Measurements from ENCODE around the gene NUDT1. TPM values are rescaled to one million over a fixed set of nuclear protein-coding genes. Genes with fewer than 3 reads are reported as not detected.

The NUDT1 gene
- total RNA-seq, 1 donor from 2014 or later, result 74.9 TPM

- H3K36me3 Mint-ChIP-seq (ENCODE audit: low read depth), result peaks cover 22% of the 10 kb centered on the region
- H3K27ac Mint-ChIP-seq, result peak within 1 kb of the TSS; percentile 83
- H3K4me1 Mint-ChIP-seq (ENCODE audit: low read depth), result peaks cover 26% of the 10 kb centered on the region
- intact Hi-C loops (cut with micrococcal nuclease), result loop anchor here (1.0 to 5.0 kb wide), 7 partner anchors 9 to 661 kb away; partner anchors contain the start of genes EIF3B, MRM2, NUDT1 and PSMG3
- H3K27me3 Mint-ChIP-seq (ENCODE audit: insufficient read depth), result no peaks in the 10 kb centered on the region
- DNase-seq (ENCODE audit: low spot score), result peak; percentile 88
- peak within 1 kb of the TSS; percentile 96 for H3K4me3 Mint-ChIP-seq
- no peaks in the 10 kb centered on the region for H3K9me3 Mint-ChIP-seq
Measured at GRCh38 chr7:2232766-2233520, 9.1 kb upstream of the NUDT1 start, which contains the start of gene MAD1L1. TSS of gene MAD1L1 (minus strand) at chr7:2232945. CDS start at chr7:2230133, 2,812 bp downstream.

GRCh38 chr7:2233926-2234325 is 8.1 kb upstream of the NUDT1 start:
- H3K4me3 Mint-ChIP-seq, result peak overlapping the region; percentile 73
- H3K27me3 Mint-ChIP-seq (ENCODE audit: insufficient read depth), result no peaks in the 10 kb centered on the region
- intact Hi-C loops (cut with micrococcal nuclease), result loop anchor here (5.0 kb wide), 3 partner anchors 122 to 662 kb away; partner anchors contain the start of gene PSMG3
- peaks cover 26% of the 10 kb centered on the region for H3K4me1 Mint-ChIP-seq (ENCODE audit: low read depth)
- H3K27ac Mint-ChIP-seq, result no peak overlapping the region
- H3K36me3 Mint-ChIP-seq (ENCODE audit: low read depth), result peaks cover 29% of the 10 kb centered on the region
- H3K9me3 Mint-ChIP-seq, result no peaks in the 10 kb centered on the region
- DNase-seq (ENCODE audit: low spot score), result no peak

GRCh38 chr7:2237109-2237602 is 4.9 kb upstream of the NUDT1 start:
- no peaks in the 10 kb centered on the region for H3K9me3 Mint-ChIP-seq
- intact Hi-C loops (cut with micrococcal nuclease), result no loop called here
- H3K4me3 Mint-ChIP-seq, result no peak overlapping the region
- H3K27ac Mint-ChIP-seq, result peak overlapping the region; percentile 72
- no peak for DNase-seq (ENCODE audit: low spot score)
- peaks cover 24% of the 10 kb centered on the region for H3K36me3 Mint-ChIP-seq (ENCODE audit: low read depth)
- H3K4me1 Mint-ChIP-seq (ENCODE audit: low read depth), result peaks cover 28% of the 10 kb centered on the region
- no peaks in the 10 kb centered on the region for H3K27me3 Mint-ChIP-seq (ENCODE audit: insufficient read depth)

GRCh38 chr7:2239242-2239641 is 2.8 kb upstream of the NUDT1 start:
- H3K27ac Mint-ChIP-seq, result no peak overlapping the region
- no peaks in the 10 kb centered on the region for H3K27me3 Mint-ChIP-seq (ENCODE audit: insufficient read depth)
- intact Hi-C loops (cut with micrococcal nuclease), result no loop called here
- peak overlapping the region; percentile 42 for H3K4me3 Mint-ChIP-seq
- no peak for DNase-seq (ENCODE audit: low spot score)
- peaks cover 23% of the 10 kb centered on the region for H3K4me1 Mint-ChIP-seq (ENCODE audit: low read depth)
- peaks cover 23% of the 10 kb centered on the region for H3K36me3 Mint-ChIP-seq (ENCODE audit: low read depth)
- no peaks in the 10 kb centered on the region for H3K9me3 Mint-ChIP-seq

- H3K36me3 Mint-ChIP-seq (ENCODE audit: low read depth), result peaks cover 12% of the 10 kb centered on the region
- peak overlapping the region; percentile 96 for H3K4me3 Mint-ChIP-seq
- H3K4me1 Mint-ChIP-seq (ENCODE audit: low read depth), result peaks cover 25% of the 10 kb centered on the region
Measured at GRCh38 chr7:2242541-2243429, 759 bp downstream of the NUDT1 start.

GRCh38 chr7:2243458-2243857 is 1.4 kb downstream of the NUDT1 start:
- Mint-ChIP-seq H3K27ac (no peak overlapping the region), H3K27me3 (ENCODE audit: insufficient read depth) (no peaks in the 10 kb centered on the region), H3K4me1 (ENCODE audit: low read depth) (peaks cover 26% of the 10 kb centered on the region), H3K4me3 (peak overlapping the region; percentile 96), H3K36me3 (ENCODE audit: low read depth) (peaks cover 7% of the 10 kb centered on the region), H3K9me3 (no peaks in the 10 kb centered on the region)
- intact Hi-C loops (cut with micrococcal nuclease), result loop anchor here (2.0 kb wide), 1 partner anchor 71 kb away; the partner anchor contains the start of gene SNX8
- DNase-seq (ENCODE audit: low spot score), result no peak

More at GRCh38 chr7:2242541-2243429, 759 bp downstream of the NUDT1 start:
- DNase-seq (ENCODE audit: low spot score), result peak; percentile 6
- Mint-ChIP-seq H3K27ac (peak overlapping the region; percentile 92), H3K9me3 (no peaks in the 10 kb centered on the region), H3K27me3 (ENCODE audit: insufficient read depth) (no peaks in the 10 kb centered on the region)
- intact Hi-C loops (cut with micrococcal nuclease), result loop anchor here (1.0 to 2.0 kb wide), 2 partner anchors 10 to 72 kb away; partner anchors contain the start of genes MAD1L1 and SNX8

- intact Hi-C loops (cut with micrococcal nuclease), result no loop called here
Measured at GRCh38 chr7:2244404-2244995, 2.5 kb downstream of the NUDT1 start.

GRCh38 chr7:2245883-2246675 is 4.1 kb downstream of the NUDT1 start:
- H3K4me3 Mint-ChIP-seq, result no peak overlapping the region
- no peaks in the 10 kb centered on the region for H3K27me3 Mint-ChIP-seq (ENCODE audit: insufficient read depth)
- DNase-seq (ENCODE audit: low spot score), result no peak
- intact Hi-C loops (cut with micrococcal nuclease), result no loop called here
- no peak overlapping the region for H3K27ac Mint-ChIP-seq
- H3K36me3 Mint-ChIP-seq (ENCODE audit: low read depth), result peaks cover 7% of the 10 kb centered on the region
- H3K4me1 Mint-ChIP-seq (ENCODE audit: low read depth), result peaks cover 30% of the 10 kb centered on the region
- no peaks in the 10 kb centered on the region for H3K9me3 Mint-ChIP-seq

More at GRCh38 chr7:2244404-2244995, 2.5 kb downstream of the NUDT1 start:
- H3K4me3 Mint-ChIP-seq, result no peak overlapping the region
- H3K27me3 Mint-ChIP-seq (ENCODE audit: insufficient read depth), result no peaks in the 10 kb centered on the region
- no peak overlapping the region for H3K27ac Mint-ChIP-seq
- peaks cover 5% of the 10 kb centered on the region for H3K36me3 Mint-ChIP-seq (ENCODE audit: low read depth)
- no peaks in the 10 kb centered on the region for H3K9me3 Mint-ChIP-seq
- H3K4me1 Mint-ChIP-seq (ENCODE audit: low read depth), result peaks cover 36% of the 10 kb centered on the region
- DNase-seq (ENCODE audit: low spot score), result no peak

- Mint-ChIP-seq H3K4me1 (ENCODE audit: low read depth) (peaks cover 30% of the 10 kb centered on the region), H3K27ac (no peak overlapping the region), H3K4me3 (no peak overlapping the region), H3K9me3 (no peaks in the 10 kb centered on the region), H3K36me3 (ENCODE audit: low read depth) (peaks cover 10% of the 10 kb centered on the region), H3K27me3 (ENCODE audit: insufficient read depth) (no peaks in the 10 kb centered on the region)
- DNase-seq (ENCODE audit: low spot score), result no peak
- intact Hi-C loops (cut with micrococcal nuclease), result no loop called here
Measured at GRCh38 chr7:2247141-2247995, 5.3 kb downstream of the NUDT1 start.

- H3K27ac Mint-ChIP-seq, result peak overlapping the region; percentile 74
- H3K36me3 Mint-ChIP-seq (ENCODE audit: low read depth), result peaks cover 10% of the 10 kb centered on the region
- peaks cover 24% of the 10 kb centered on the region for H3K4me1 Mint-ChIP-seq (ENCODE audit: low read depth)
- intact Hi-C loops (cut with micrococcal nuclease), result no loop called here
- peak overlapping the region; percentile 76 for H3K4me3 Mint-ChIP-seq
- peak; percentile 44 for DNase-seq (ENCODE audit: low spot score)
- no peaks in the 10 kb centered on the region for H3K27me3 Mint-ChIP-seq (ENCODE audit: insufficient read depth)
- H3K9me3 Mint-ChIP-seq, result no peaks in the 10 kb centered on the region
Measured at GRCh38 chr7:2248984-2249694, 7.1 kb downstream of the NUDT1 start.

All from activated T-helper 1 cell treated with anti-CD3 and anti-CD28 coated beads, Interleukin-12 subunit alpha, Interleukin-12 subunit beta, Interleukin-2, Interleukin-4 antibody, amounts not matched to agents 30 ng/mL and 10 ng/mL and 1 ng/mL, durations not matched to agents 14 hours and 24 hours and 36 hours (primary cell).